H1 (cell line): Measurements from ENCODE around the gene KRAS. TPM values are rescaled to one million over a fixed set of nuclear protein-coding genes. Genes with fewer than 3 reads are reported as not detected.

Source experiments
- CTCF ChIA-PET: fragments of 300-600 bp; sonication (Branson Sonifier 250); formaldehyde crosslinking; loops from one replicate; lab custom pipeline; 2021; ENCODE audit not compliant: partially characterized antibody; lab: Charles Lee
- POLR2A ChIA-PET: fragments of 300-600 bp; sonication (Branson Sonifier 250); formaldehyde crosslinking; loops from one replicate; lab custom pipeline; 2021; ENCODE audit warnings: inconsistent platforms; ENCODE audit not compliant: partially characterized antibody; lab: Charles Lee
- DNase-seq, 2 experiments: peaks; one replicate each; pipeline versions ENCODE4 v3.0.0 to v3.0.0-alpha.2; 2010 to 2022; ENCODE audit warnings: low spot score in 2 of 2, low read depth in 1 of 2, mixed read lengths in 1 of 2
- FAIRE-seq: peaks from 2 replicates; lab custom pipeline; 2011; peaks lifted over from hg19 to GRCh38; lab: Jason Lieb, UNC
- H2AFZ ChIP-seq: 2 replicates; pipeline ENCODE4 v1.8.1; 2012; ENCODE audit warnings: low read length, inconsistent platforms
- H2AK5ac ChIP-seq: 2 replicates; pipeline ENCODE4 v1.6.1; 2013; ENCODE audit warnings: low read depth, low read length
- H2BK120ac ChIP-seq: replicated peaks from 2 replicates; pipeline ENCODE3; 2013; ENCODE audit warnings: low read depth, low read length, inconsistent platforms
- H2BK12ac ChIP-seq: 2 replicates; pipeline ENCODE4 v1.6.1; 2013; ENCODE audit warnings: low read depth, low read length
- H2BK15ac ChIP-seq: 2 replicates; pipeline ENCODE4 v1.6.1; 2013; ENCODE audit warnings: low read length
- H2BK20ac ChIP-seq: 2 replicates; pipeline ENCODE4 v1.6.1; 2013; ENCODE audit warnings: low read length
- H2BK5ac ChIP-seq: 2 replicates; pipeline ENCODE4 v1.6.1; 2013; ENCODE audit warnings: low read depth, low read length
- H3K14ac ChIP-seq: 2 replicates; pipeline ENCODE4 v1.6.1; 2013; ENCODE audit warnings: inconsistent platforms; ENCODE audit not compliant: insufficient read length
- H3K18ac ChIP-seq: 2 replicates; pipeline ENCODE4 v1.6.1; 2013; ENCODE audit warnings: low read length; ENCODE audit errors: extremely low read depth
- H3K23ac ChIP-seq: 2 replicates; pipeline ENCODE4 v1.6.1; 2013; ENCODE audit warnings: inconsistent platforms; ENCODE audit not compliant: insufficient read length
- H3K23me2 ChIP-seq: 2 replicates; pipeline ENCODE4 v1.6.1; 2013; ENCODE audit warnings: low read depth, low read length
- H3K27ac ChIP-seq: 2 replicates; pipeline ENCODE4 v1.6.1; 2011; ENCODE audit warnings: low read depth, low read length, inconsistent platforms
- H3K27me3 ChIP-seq, 4 experiments: replicated peaks in 1 of 4; 1 replicate in 1 of 4; 2 replicates in 3 of 4; pipeline versions ENCODE4 v1.6.1 to v1.8.1; 2011 to 2013; ENCODE audit warnings: low read length in 3 of 4, mild to moderate bottlenecking in 3 of 4, inconsistent platforms in 2 of 4, mixed read lengths in 2 of 4, moderate library complexity in 1 of 4; ENCODE audit not compliant: control insufficient read depth in 3 of 4, insufficient read depth in 3 of 4; ENCODE audit errors: extremely low read depth in 1 of 4
- H3K36me3 ChIP-seq, 4 experiments: 2 replicates each; pipeline versions ENCODE4 v1.6.1 to v1.8.1; 2011 to 2013; ENCODE audit warnings: mild to moderate bottlenecking in 4 of 4, low read length in 3 of 4, moderate library complexity in 2 of 4, control low read depth in 1 of 4, inconsistent platforms in 1 of 4; ENCODE audit not compliant: insufficient read depth in 4 of 4, control insufficient read depth in 2 of 4
- H3K4ac ChIP-seq: replicated peaks from 2 replicates; pipeline ENCODE3; 2013; ENCODE audit warnings: low read length, low read depth, mixed read lengths, inconsistent platforms; ENCODE audit not compliant: insufficient read length
- H3K4me1 ChIP-seq, 4 experiments: replicated peaks in 1 of 4; 1 replicate in 1 of 4; 2 replicates in 3 of 4; pipeline versions ENCODE4 v1.6.1 to v1.8.1; 2011 to 2013; ENCODE audit warnings: low read length in 3 of 4, inconsistent platforms in 2 of 4, mixed read lengths in 1 of 4; ENCODE audit not compliant: insufficient read depth in 4 of 4, control insufficient read depth in 3 of 4
- H3K4me2 ChIP-seq, 2 experiments: 2 replicates each; pipeline versions ENCODE4 v1.6.1 to v1.8.1; 2011 to 2013; ENCODE audit warnings: low read depth in 2 of 2, low read length in 2 of 2, control low read depth in 1 of 2, inconsistent platforms in 1 of 2, mild to moderate bottlenecking in 1 of 2; ENCODE audit not compliant: insufficient read depth in 1 of 2
- H3K4me3 ChIP-seq, 4 experiments: fragments of 200-600, 300-600 bp in 1 of 4; sonication (generic), shearing (Covaris generic), sonication (Bioruptor Twin) in 1 of 4; 2 replicates each; pipeline versions ENCODE4 v1.5.1 to v1.8.1; 2011 to 2016; ENCODE audit warnings: low read length in 4 of 4, low read depth in 3 of 4, control low read depth in 2 of 4, inconsistent platforms in 2 of 4, mild to moderate bottlenecking in 2 of 4, mixed read lengths in 1 of 4, moderate library complexity in 1 of 4; ENCODE audit not compliant: insufficient read depth in 2 of 4; ENCODE audit errors: extremely low read depth in 1 of 4
- H3K56ac ChIP-seq: replicated peaks from 2 replicates; pipeline ENCODE3; 2013; ENCODE audit warnings: low read depth, mild to moderate bottlenecking, mixed read lengths, low read length, inconsistent platforms; ENCODE audit not compliant: insufficient read length
- H3K79me1 ChIP-seq: 2 replicates; pipeline ENCODE4 v1.6.1; 2013; ENCODE audit warnings: low read depth, low read length, control low read depth
- H3K79me2 ChIP-seq, 2 experiments: 2 replicates each; pipeline versions ENCODE4 v1.6.1 to v1.8.1; 2012 to 2013; ENCODE audit warnings: low read length in 2 of 2, mild to moderate bottlenecking in 2 of 2, inconsistent platforms in 1 of 2; ENCODE audit not compliant: insufficient read depth in 2 of 2, control insufficient read depth in 1 of 2
- H3K9ac ChIP-seq, 4 experiments: replicated peaks in 1 of 4; 1 replicate in 1 of 4; 2 replicates in 3 of 4; pipeline versions ENCODE4 v1.6.1 to v1.8.1; 2011 to 2013; ENCODE audit warnings: low read depth in 3 of 4, low read length in 3 of 4, control low read depth in 2 of 4, mild to moderate bottlenecking in 2 of 4, moderate library complexity in 2 of 4, inconsistent platforms in 1 of 4; ENCODE audit errors: extremely low read depth in 1 of 4
- H3K9me3 ChIP-seq, 2 experiments: 2 replicates each; pipeline versions ENCODE4 v1.6.1 to v1.8.1; 2012 to 2013; ENCODE audit warnings: mild to moderate bottlenecking in 2 of 2, moderate library complexity in 2 of 2, control low read depth in 1 of 2, inconsistent platforms in 1 of 2, low read depth in 1 of 2, low read length in 1 of 2, mixed read lengths in 1 of 2; ENCODE audit not compliant: insufficient read depth in 2 of 2
- H4K20me1 ChIP-seq, 2 experiments: replicated peaks in 1 of 2; 2 replicates each; pipeline versions ENCODE3 to v1.8.1; 2011 to 2013; ENCODE audit warnings: inconsistent platforms in 2 of 2, low read length in 2 of 2, mild to moderate bottlenecking in 1 of 2; ENCODE audit not compliant: insufficient read depth in 2 of 2, control insufficient read depth in 1 of 2
- H4K5ac ChIP-seq: 2 replicates; pipeline ENCODE4 v1.6.1; 2013; ENCODE audit warnings: low read length, low read depth, mixed read lengths, inconsistent platforms; ENCODE audit not compliant: insufficient read length
- H4K8ac ChIP-seq: 2 replicates; pipeline ENCODE4 v1.8.0; 2013; ENCODE audit warnings: mild to moderate bottlenecking, moderate library complexity, low read length, inconsistent platforms; ENCODE audit not compliant: insufficient read depth; ENCODE audit errors: extremely low read depth
- H4K91ac ChIP-seq: replicated peaks from 2 replicates; pipeline ENCODE3; 2013; ENCODE audit warnings: low read length, mixed read lengths, inconsistent platforms; ENCODE audit not compliant: insufficient read length
- SIN3A ChIP-seq, 2 experiments: IDR thresholded peaks in 1 of 2; conservative IDR thresholded peaks in 1 of 2; 2 replicates each; pipeline ENCODE4 v1.6.1; 2011 to 2012; ENCODE audit warnings: low read length in 2 of 2, improper control_type of control experiment in 1 of 2, low read depth in 1 of 2, mild to moderate bottlenecking in 1 of 2
- SP1 ChIP-seq: IDR thresholded peaks from 2 replicates; pipeline ENCODE4 v1.6.1; 2011; ENCODE audit warnings: low read depth, low read length
- WGBS, 2 experiments: shearing (Covaris generic) in 1 of 2; methylation state at CpG; one replicate each; pipeline versions ENCODE4 v1.1.6 to v1.1.7; 2013 to 2015; ENCODE audit warnings: low lambda C conversion rate in 2 of 2, mixed read lengths in 2 of 2, inconsistent platforms in 1 of 2, low coverage in 1 of 2, missing lambda C conversion rate in 1 of 2; ENCODE audit not compliant: insufficient replicate concordance in 2 of 2, insufficient coverage in 1 of 2, insufficient read length in 1 of 2; ENCODE audit errors: extremely low coverage in 1 of 2, missing lambda C conversion rate in 1 of 2; 5-methylcytosine and 5-hydroxymethylcytosine counted together
- polyA plus RNA-seq, 7 experiments: library from polyadenylated mRNA; depleted of rRNA in 3 of 7; stranded (reverse) in 5 of 7; unstranded in 2 of 7; fragments of >200 nt in 5 of 7; fragments of 200-250 nt in 2 of 7; gene quantifications; 1 replicate in 5 of 7; 2 replicates in 1 of 7; 4 replicates in 1 of 7; pipeline versions ENCODE4 v1.2.1 to v1.2.3, GENCODE V29; 2011 to 2013; ENCODE audit warnings: missing spikeins in 2 of 7, mixed read lengths in 2 of 7
- total RNA-seq: library from RNA; stranded (reverse); fragmentation: NEBNext Ultra II Directional; extraction: Animal tissue kit (Norgen Biotek cat#: 25700); gene quantifications from 2 replicates; pipeline ENCODE4 v1.2.1, GENCODE V29; 2021

KRAS gene
- total and polyA plus RNA-seq, 2 of the 8 experiments (the other 6 are each of a cell fraction or from before 2014, with no cell fraction given), result 24.8 to 64.6 TPM

GRCh38 chr12:25256826-25257225 is 6.1 kb upstream of the KRAS start:
- no peaks in the 10 kb centered on the region for H3K27me3 ChIP-seq
- no peaks in the 10 kb centered on the region for H4K20me1 ChIP-seq
- FAIRE-seq (peak; percentile 77), DNase-seq (no peak)
- H3K4me3 ChIP-seq, result no peak overlapping the region; a peak in 1 of 8 replicates
- H3K4me1 ChIP-seq, result peaks cover 6 to 15% (median 10%) of the 10 kb centered on the region in 4 experiments; a peak in 6 of 7 replicates
- peak overlapping the region; percentile 13 to 24; a peak in 3 of 4 replicates for H3K4me2 ChIP-seq
- 75% methylated on average over 3 of the region's 3 CpGs; no CpG with 5 or more reads in 1 of the 2 experiments for WGBS, 2 experiments
- H4K91ac ChIP-seq, result no peak overlapping the region
- H2AK5ac ChIP-seq, result no peak overlapping the region
- H4K5ac ChIP-seq, result peak overlapping the region; percentile 87
- peak overlapping the region; percentile 91; the same call in 1 of the 2 replicates for H2BK20ac ChIP-seq
- H2BK5ac ChIP-seq, result peak overlapping the region; percentile 88; the same call in 1 of the 2 replicates
- H3K56ac ChIP-seq, result no peak overlapping the region
- 0 out of 2 replicates have a peak overlapping the region, but pooled peaks have one; percentile 24 for H3K27ac ChIP-seq
- peak overlapping the region; percentile 85 for H3K18ac ChIP-seq
- H4K8ac ChIP-seq, result no peak overlapping the region
- H3K14ac ChIP-seq, result no peak overlapping the region
- no peaks in the 10 kb centered on the region for H3K79me2 ChIP-seq
- POLR2A ChIA-PET, result interaction anchor here (0.8 to 1.2 kb wide), 2 partner anchors 11 to 310 kb away, joined by 3 to 4 read pairs; no protein-coding TSS in a partner anchor
- H3K9ac ChIP-seq, result 0 out of 7 replicates have a peak overlapping the region, but pooled peaks of 1 of the 4 experiments have one; percentile 0
- peak overlapping the region; percentile 11 for H2BK120ac ChIP-seq
- no peaks in the 10 kb centered on the region for H3K9me3 ChIP-seq
- H3K4ac ChIP-seq, result no peak overlapping the region
- TF ChIP-seq SP1, result 0 out of 2 replicates have a peak, but pooled peaks have one; percentile 26
- no peak for TF ChIP-seq SIN3A (conservative IDR thresholded peaks at IDR 0.05 in 1 of 2, IDR thresholded peaks at IDR 0.05 in 1 of 2; ENCODE audit: low read depth in 1 of 2, low read length in 2 of 2)
- peak overlapping the region; percentile 67; the same call in 1 of the 2 replicates for H2BK15ac ChIP-seq
- peak overlapping the region; percentile 92 for H2AFZ ChIP-seq
- H3K23me2 ChIP-seq, result no peaks in the 10 kb centered on the region
- no peaks in the 10 kb centered on the region for H3K79me1 ChIP-seq
- CTCF ChIA-PET, result interaction anchor here (0.5 to 1.5 kb wide), 5 partner anchors 9 to 149 kb away, joined by 3 to 4 read pairs (median 3); no protein-coding TSS in a partner anchor
- H2BK12ac ChIP-seq, result peak overlapping the region; percentile 83
- H3K36me3 ChIP-seq, result no peaks in the 10 kb centered on the region
- H3K23ac ChIP-seq, result no peak overlapping the region
